WERI-Rb-1 (cell line): Measurements from ENCODE around the gene SETD1A.

Experiments
- DNase-seq: peaks from one replicate; pipeline ENCODE4 v3.0.0-alpha.2; 2020
- H3K27ac ChIP-seq: fragments of 250-450 bp; sonication (Bioruptor Pico); 2 replicates; pipeline ENCODE4 v1.5.1; 2020; ENCODE audit warnings: mild to moderate bottlenecking, moderate library complexity
- H3K27me3 ChIP-seq: fragments of 250-450 bp; sonication (Bioruptor Pico); 2 replicates; pipeline ENCODE4 v1.5.1; 2021; ENCODE audit warnings: mild to moderate bottlenecking, low read depth, moderate library complexity; ENCODE audit not compliant: insufficient read depth, severe bottlenecking
- H3K36me3 ChIP-seq: fragments of 250-450 bp; sonication (Bioruptor Pico); 2 replicates; pipeline ENCODE4 v1.5.1; 2020; ENCODE audit warnings: mild to moderate bottlenecking, moderate library complexity
- H3K4me3 ChIP-seq: 2 replicates; pipeline ENCODE4 v1.5.1; 2011; ENCODE audit warnings: low read depth, mild to moderate bottlenecking, control low read depth, low read length
- H3K9me3 ChIP-seq: fragments of 250-450 bp; sonication (Bioruptor Pico); 2 replicates; pipeline ENCODE4 v1.5.1; 2021; ENCODE audit warnings: mild to moderate bottlenecking, moderate library complexity; ENCODE audit not compliant: severe bottlenecking
- CTCF ChIP-seq: IDR thresholded peaks from 2 replicates; pipeline ENCODE4 v1.5.1; 2011; ENCODE audit warnings: low read depth, mild to moderate bottlenecking, control low read depth, inconsistent platforms, low read length

SETD1A gene

GRCh38 chr16:30992931-30993816 lies 35.6 kb downstream of the SETD1A start:
- no peaks in the 10 kb centered on the region for H3K27me3 ChIP-seq
- no peak overlapping the region for H3K4me3 ChIP-seq
- no peaks in the 10 kb centered on the region for H3K9me3 ChIP-seq
- no peak overlapping the region for H3K27ac ChIP-seq
- no peaks in the 10 kb centered on the region; the same call in 1 of the 2 replicates for H3K36me3 ChIP-seq
- TF ChIP-seq CTCF, result no peak
- no peak for DNase-seq

- H3K27ac ChIP-seq, result no peak overlapping the region
- H3K4me3 ChIP-seq, result no peak overlapping the region
- peaks cover 4% of the 10 kb centered on the region for H3K36me3 ChIP-seq
- H3K9me3 ChIP-seq, result no peaks in the 10 kb centered on the region
- TF ChIP-seq CTCF, result no peak
- no peak for DNase-seq
- H3K27me3 ChIP-seq, result no peaks in the 10 kb centered on the region
Observed at GRCh38 chr16:30995927-30996323, 38.4 kb downstream of the SETD1A start.

DNA sequence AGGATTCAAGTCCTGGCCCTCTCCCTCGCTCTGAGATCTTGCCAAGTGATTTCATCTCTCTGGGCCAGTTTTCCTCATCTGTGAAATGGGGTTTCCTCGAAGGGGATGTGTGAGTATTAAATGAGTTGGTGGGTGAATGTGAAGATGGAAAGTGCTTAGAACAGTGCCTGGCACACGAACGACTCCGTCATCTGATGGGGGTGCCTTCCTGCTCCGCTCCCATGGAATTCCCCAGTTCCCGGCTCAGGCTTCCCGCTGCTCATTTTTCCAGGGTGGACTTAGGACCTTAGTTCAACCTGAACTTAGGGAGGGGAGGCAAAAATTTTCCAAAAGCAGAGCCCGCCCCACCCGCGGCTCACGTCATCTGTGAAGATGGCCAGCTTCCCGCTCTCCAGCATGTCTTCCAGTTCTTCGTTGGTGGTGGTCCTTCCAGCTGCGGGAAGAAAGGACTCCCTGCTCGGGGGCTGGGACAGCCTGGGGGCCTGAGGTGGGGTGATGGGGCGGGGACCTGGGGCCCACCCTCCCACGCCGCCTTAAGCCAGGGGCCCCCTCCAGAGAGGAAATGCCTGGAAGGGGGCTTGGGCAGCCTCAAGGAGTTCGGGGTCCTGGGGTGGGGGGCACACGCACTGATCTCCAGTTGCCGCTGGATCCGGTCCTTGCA lies 38.9 kb downstream of the SETD1A start:
- DNase-seq, result no peak
- H3K4me3 ChIP-seq, result no peak overlapping the region
- H3K27ac ChIP-seq, result no peak overlapping the region
- no peaks in the 10 kb centered on the region for H3K9me3 ChIP-seq
- H3K36me3 ChIP-seq, result peaks cover 4% of the 10 kb centered on the region
- H3K27me3 ChIP-seq, result no peaks in the 10 kb centered on the region
- TF ChIP-seq CTCF, result no peak

DNA sequence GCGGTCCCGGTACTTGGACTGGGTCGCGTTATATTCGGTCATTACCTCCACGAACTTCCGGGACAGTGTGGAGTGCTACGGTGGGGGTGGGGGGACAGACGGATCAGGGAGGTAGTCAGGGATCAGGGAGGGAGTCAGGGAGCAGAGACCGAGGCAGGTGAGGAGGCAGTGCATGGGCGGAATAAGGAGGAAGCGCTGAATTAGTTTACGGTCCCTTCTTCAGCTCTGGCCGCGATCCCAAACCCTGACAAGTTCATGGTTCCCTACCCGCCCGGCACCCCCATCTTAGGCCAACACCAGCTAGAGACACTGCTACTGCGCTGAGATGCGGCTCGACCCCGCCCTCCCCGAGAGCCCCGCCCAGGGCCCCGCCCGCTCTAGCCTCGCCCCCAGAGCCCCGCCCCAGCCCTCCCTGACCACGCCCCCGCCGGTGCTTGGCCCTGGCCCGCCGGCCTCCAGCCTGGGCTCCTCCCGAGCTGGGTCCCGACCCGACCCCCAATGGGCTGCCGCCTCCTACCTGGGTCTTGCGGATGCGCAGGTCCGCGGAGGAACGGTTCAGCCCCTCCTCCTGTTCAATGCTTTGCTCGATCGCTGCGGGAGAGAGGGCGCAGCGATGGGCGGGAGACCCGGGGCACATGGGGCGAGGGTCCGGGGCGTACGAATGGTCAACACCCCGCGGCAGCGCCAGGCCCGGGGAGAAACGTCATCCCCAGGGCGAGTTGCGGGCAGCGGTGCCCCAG lies 39.6 kb downstream of the SETD1A start:
- Histone ChIP-seq H3K27ac (no peak overlapping the region), H3K4me3 (no peak overlapping the region)
- no peak for DNase-seq

More for the DNA sequence above, 39.6 kb downstream of the SETD1A start:
- Histone ChIP-seq H3K27me3 (no peaks in the 10 kb centered on the region), H3K36me3 (peaks cover 4% of the 10 kb centered on the region), H3K9me3 (no peaks in the 10 kb centered on the region)
- TF ChIP-seq CTCF, result no peak
